ENCODE results near the gene ADI1.

DNA sequence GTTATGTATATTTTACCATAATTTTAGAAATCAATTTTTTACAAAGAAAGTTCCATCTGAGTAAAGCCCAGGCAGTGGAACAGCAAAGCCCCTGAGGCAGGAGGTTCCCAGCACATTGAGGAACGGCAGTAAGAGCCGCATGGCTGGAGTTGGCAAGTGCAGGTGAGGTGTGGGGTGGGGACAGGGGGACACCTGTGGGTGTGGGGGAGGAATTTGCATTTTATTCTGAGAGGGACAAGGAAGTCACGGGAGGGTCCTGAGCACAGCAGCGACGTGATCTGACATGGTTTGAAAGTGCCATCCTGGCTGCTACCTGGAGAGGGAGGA, 16.1 kb upstream of the ADI1 start:
- TF ChIP-seq, protein P1, sequence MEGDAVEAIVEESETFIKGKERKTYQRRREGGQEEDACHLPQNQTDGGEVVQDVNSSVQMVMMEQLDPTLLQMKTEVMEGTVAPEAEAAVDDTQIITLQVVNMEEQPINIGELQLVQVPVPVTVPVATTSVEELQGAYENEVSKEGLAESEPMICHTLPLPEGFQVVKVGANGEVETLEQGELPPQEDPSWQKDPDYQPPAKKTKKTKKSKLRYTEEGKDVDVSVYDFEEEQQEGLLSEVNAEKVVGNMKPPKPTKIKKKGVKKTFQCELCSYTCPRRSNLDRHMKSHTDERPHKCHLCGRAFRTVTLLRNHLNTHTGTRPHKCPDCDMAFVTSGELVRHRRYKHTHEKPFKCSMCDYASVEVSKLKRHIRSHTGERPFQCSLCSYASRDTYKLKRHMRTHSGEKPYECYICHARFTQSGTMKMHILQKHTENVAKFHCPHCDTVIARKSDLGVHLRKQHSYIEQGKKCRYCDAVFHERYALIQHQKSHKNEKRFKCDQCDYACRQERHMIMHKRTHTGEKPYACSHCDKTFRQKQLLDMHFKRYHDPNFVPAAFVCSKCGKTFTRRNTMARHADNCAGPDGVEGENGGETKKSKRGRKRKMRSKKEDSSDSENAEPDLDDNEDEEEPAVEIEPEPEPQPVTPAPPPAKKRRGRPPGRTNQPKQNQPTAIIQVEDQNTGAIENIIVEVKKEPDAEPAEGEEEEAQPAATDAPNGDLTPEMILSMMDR (IDR thresholded peaks at IDR 0.05): no peak
- TF ChIP-seq POLR2A (IDR thresholded peaks at IDR 0.05) (no peak), POLR2AphosphoS5 (IDR thresholded peaks at IDR 0.05) (no peak), EP300 (IDR thresholded peaks at IDR 0.05; ENCODE audit: low read depth) (no peak)

All from transverse colon (tissue), 4 donors.